Activated T-cell treated with anti-CD3 and anti-CD28 coated beads, Interleukin-2, amount 50 U/mL, for 72 hours (primary cell): ENCODE measurements around the gene SESN1. TPM values are rescaled to one million over a fixed set of nuclear protein-coding genes. Genes with fewer than 3 reads are reported as not detected.

ENCODE experiments used
- ATAC-seq, 2 donors: fragments of 150-1000 bp; cut with Tn5 transposase; replicated peaks in 1 of 2; 2 replicates each; pipeline ENCODE4 v1.10.0; 2021; ENCODE audit warnings: moderate library complexity in 2 of 2, mild to moderate bottlenecking in 1 of 2
- DNase-seq, 2 donors: peaks; one replicate each; pipeline ENCODE4 v3.0.0; 2021 to 2022; ENCODE audit warnings: mixed read lengths in 1 of 2
- H3K27ac Mint-ChIP-seq: one replicate; pipeline ENCODE4 v1.8.0; 2022; ENCODE audit warnings: mild to moderate bottlenecking, moderate library complexity, mixed read lengths
- H3K27me3 Mint-ChIP-seq: one replicate; pipeline ENCODE4 v1.8.0; 2022; ENCODE audit warnings: low read depth, mixed read lengths
- H3K36me3 Mint-ChIP-seq, 2 donors: one replicate each; pipeline ENCODE4 v1.8.0; 2022; ENCODE audit warnings: mixed read lengths in 2 of 2, mild to moderate bottlenecking in 1 of 2; ENCODE audit not compliant: insufficient read depth in 2 of 2
- H3K4me1 Mint-ChIP-seq: one replicate; pipeline ENCODE4 v1.8.0; 2022; ENCODE audit warnings: low read depth, mixed read lengths
- H3K4me3 Mint-ChIP-seq, 2 donors: one replicate each; pipeline ENCODE4 v1.8.0; 2022; ENCODE audit warnings: mild to moderate bottlenecking in 2 of 2, mixed read lengths in 2 of 2, moderate library complexity in 2 of 2
- H3K9me3 Mint-ChIP-seq, 2 donors: one replicate each; pipeline ENCODE4 v1.8.0; 2022; ENCODE audit warnings: mixed read lengths in 2 of 2
- total RNA-seq, 2 donors: library from RNA; stranded (reverse); gene quantifications; one replicate each; pipeline ENCODE4 v1.2.3, GENCODE V29; 2022

SESN1 gene
- total RNA-seq, 2 donors from 2014 or later, result 16.2 to 25.7 TPM

GRCh38 chr6:108952776-108953486, 141.7 kb downstream of the SESN1 start:
- no peaks in the 10 kb centered on the region for H3K9me3 Mint-ChIP-seq
- H3K4me3 Mint-ChIP-seq, result no peak overlapping the region
- no peak for ATAC-seq

GRCh38 chr6:108951351-108951953, 143.2 kb downstream of the SESN1 start:
- Mint-ChIP-seq H3K27me3 (no peaks in the 10 kb centered on the region), H3K4me1 (peaks cover 33% of the 10 kb centered on the region), H3K36me3 (no peaks in the 10 kb centered on the region), H3K27ac (no peak overlapping the region), H3K9me3 (no peaks in the 10 kb centered on the region), H3K4me3 (no peak overlapping the region)
- no peak for ATAC-seq
- DNase-seq, result no peak

More at GRCh38 chr6:108952776-108953486, 141.7 kb downstream of the SESN1 start:
- H3K36me3 Mint-ChIP-seq, result no peaks in the 10 kb centered on the region
- no peaks in the 10 kb centered on the region for H3K27me3 Mint-ChIP-seq
- H3K4me1 Mint-ChIP-seq, result peaks cover 19% of the 10 kb centered on the region
- no peak overlapping the region for H3K27ac Mint-ChIP-seq
- no peak for DNase-seq

- Mint-ChIP-seq H3K4me1 (peaks cover 45% of the 10 kb centered on the region), H3K4me3 (no peak overlapping the region), H3K9me3 (no peaks in the 10 kb centered on the region), H3K27me3 (no peaks in the 10 kb centered on the region), H3K27ac (no peak overlapping the region), H3K36me3 (no peaks in the 10 kb centered on the region)
- ATAC-seq (no peak), DNase-seq (no peak)
Measured at GRCh38 chr6:108948181-108948661, 146.4 kb downstream of the SESN1 start.

GRCh38 chr6:108947114-108947854, 147.4 kb downstream of the SESN1 start:
- Mint-ChIP-seq H3K9me3 (no peaks in the 10 kb centered on the region), H3K36me3 (no peaks in the 10 kb centered on the region), H3K27ac (no peak overlapping the region), H3K4me3 (no peak overlapping the region), H3K4me1 (peaks cover 54% of the 10 kb centered on the region), H3K27me3 (no peaks in the 10 kb centered on the region)
- DNase-seq (no peak), ATAC-seq (peak; percentile 55 to 59)

GRCh38 chr6:108946695-108947094, 148.0 kb downstream of the SESN1 start:
- no peaks in the 10 kb centered on the region for H3K36me3 Mint-ChIP-seq
- no peaks in the 10 kb centered on the region for H3K27me3 Mint-ChIP-seq
- H3K27ac Mint-ChIP-seq, result no peak overlapping the region
- DNase-seq, result no peak
- H3K9me3 Mint-ChIP-seq, result no peaks in the 10 kb centered on the region
- ATAC-seq, result peak in 1 of 2 donors; percentile 20
- H3K4me3 Mint-ChIP-seq, result no peak overlapping the region
- H3K4me1 Mint-ChIP-seq, result peaks cover 58% of the 10 kb centered on the region

GRCh38 chr6:108945681-108946159, 148.9 kb downstream of the SESN1 start:
- Mint-ChIP-seq H3K9me3 (no peaks in the 10 kb centered on the region), H3K36me3 (peaks cover 0 to 2% of the 10 kb centered on the region in 2 donors), H3K4me3 (no peak overlapping the region), H3K4me1 (peaks cover 58% of the 10 kb centered on the region), H3K27ac (no peak overlapping the region), H3K27me3 (no peaks in the 10 kb centered on the region)
- DNase-seq (no peak), ATAC-seq (no peak)

- Mint-ChIP-seq H3K9me3 (peaks cover 0 to under 1% of the 10 kb centered on the region in 2 donors), H3K27ac (no peak overlapping the region), H3K4me3 (no peak overlapping the region), H3K36me3 (peaks cover under 1 to 2% of the 10 kb centered on the region in 2 donors), H3K4me1 (peaks cover 60% of the 10 kb centered on the region), H3K27me3 (no peaks in the 10 kb centered on the region)
- DNase-seq (no peak), ATAC-seq (no peak)
Measured at GRCh38 chr6:108944707-108945680, 149.7 kb downstream of the SESN1 start.

- H3K27ac Mint-ChIP-seq, result no peak overlapping the region
- peaks cover 69% of the 10 kb centered on the region for H3K4me1 Mint-ChIP-seq
- no peak for DNase-seq
- ATAC-seq, result no peak
- H3K9me3 Mint-ChIP-seq, result peaks cover 2 to 3% of the 10 kb centered on the region in 2 donors
- H3K36me3 Mint-ChIP-seq, result peaks cover 2 to 7% of the 10 kb centered on the region in 2 donors
- no peaks in the 10 kb centered on the region for H3K27me3 Mint-ChIP-seq
- no peak overlapping the region for H3K4me3 Mint-ChIP-seq
Measured at GRCh38 chr6:108944071-108944470, 150.6 kb downstream of the SESN1 start.

- peaks cover 2 to 3% of the 10 kb centered on the region in 2 donors for H3K9me3 Mint-ChIP-seq
- DNase-seq (peak; percentile 52 to 64), ATAC-seq (peak; percentile 92 to 93)
- H3K27ac Mint-ChIP-seq, result peak overlapping the region; percentile 75
- H3K36me3 Mint-ChIP-seq, result peaks cover 2 to 7% of the 10 kb centered on the region in 2 donors
- H3K4me1 Mint-ChIP-seq, result peaks cover 63% of the 10 kb centered on the region
- peak overlapping the region; percentile 74 to 87 for H3K4me3 Mint-ChIP-seq
- no peaks in the 10 kb centered on the region for H3K27me3 Mint-ChIP-seq
Measured at GRCh38 chr6:108942556-108943492, 151.8 kb downstream of the SESN1 start.

- Mint-ChIP-seq H3K27me3 (no peaks in the 10 kb centered on the region), H3K9me3 (peaks cover 2 to 3% of the 10 kb centered on the region in 2 donors), H3K36me3 (peaks cover 2 to 7% of the 10 kb centered on the region in 2 donors), H3K4me3 (no peak overlapping the region), H3K4me1 (peaks cover 58% of the 10 kb centered on the region), H3K27ac (no peak overlapping the region)
- ATAC-seq, result no peak
- DNase-seq, result no peak
Measured at GRCh38 chr6:108941859-108942258, 152.8 kb downstream of the SESN1 start.

- H3K36me3 Mint-ChIP-seq, result peaks cover 2 to 7% of the 10 kb centered on the region in 2 donors
- H3K27ac Mint-ChIP-seq, result no peak overlapping the region
- H3K9me3 Mint-ChIP-seq, result peaks cover 2 to 3% of the 10 kb centered on the region in 2 donors
- no peak overlapping the region for H3K4me3 Mint-ChIP-seq
- ATAC-seq, result no peak
- no peaks in the 10 kb centered on the region for H3K27me3 Mint-ChIP-seq
- H3K4me1 Mint-ChIP-seq, result peaks cover 54% of the 10 kb centered on the region
- DNase-seq, result no peak
Measured at GRCh38 chr6:108941281-108941680, 153.4 kb downstream of the SESN1 start.
